SK-N-SH treated with all-trans-retinoic acid at 6 μM for 48 hours (cell line): Measurements from ENCODE around the gene ASB3.

Experiments used
- ARNTL ChIP-seq: fragments of 450-650 bp; formaldehyde crosslinking; IDR thresholded peaks from 2 replicates; pipeline ENCODE4 v1.5.0; 2020; ENCODE audit warnings: low read depth, mild to moderate bottlenecking, moderate library complexity, borderline replicate concordance
- BACH2 ChIP-seq: fragments of 250-450 bp; sonication (Bioruptor Pico); IDR thresholded peaks from 2 replicates; pipeline ENCODE4 v1.9.0; 2021; ENCODE audit warnings: mild to moderate bottlenecking, borderline replicate concordance
- ZNF70 ChIP-seq: fragments of 450-650 bp; formaldehyde crosslinking; IDR thresholded peaks from 2 replicates; pipeline ENCODE4 v1.5.0; 2020; ENCODE audit warnings: mild to moderate bottlenecking, moderate library complexity
- TF ChIP-seq, protein P1 (sequence below): fragments of 250-450 bp; sonication (Bioruptor Pico); IDR thresholded peaks from 2 replicates; pipeline ENCODE4 v1.5.1; 2020; ENCODE audit warnings: low read depth, mild to moderate bottlenecking, moderate library complexity
- TF ChIP-seq, protein P2 (sequence below): fragments of 250-450 bp; sonication (Bioruptor Pico); IDR thresholded peaks from 2 replicates; pipeline ENCODE4 v1.8.0; 2021; ENCODE audit warnings: low read depth, mild to moderate bottlenecking, moderate library complexity, borderline replicate concordance

DNA sequence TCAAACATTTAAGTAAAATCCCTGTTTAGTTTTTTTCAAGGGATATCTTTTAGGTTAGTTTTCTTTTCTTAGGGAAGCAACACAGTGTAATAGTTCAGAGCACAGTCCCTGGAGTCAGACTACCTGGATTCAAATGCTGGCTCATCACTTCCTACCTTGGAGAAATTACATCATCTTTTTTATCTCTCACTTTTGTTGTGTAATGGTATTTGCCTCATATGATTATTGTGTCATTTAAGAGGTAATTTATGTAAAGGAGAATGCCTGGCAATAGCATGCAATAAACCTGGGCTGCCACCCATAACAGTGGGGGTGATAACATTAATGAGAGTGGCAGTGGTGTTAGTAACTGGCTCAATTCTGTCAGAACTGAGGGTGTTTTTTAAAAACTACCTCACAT, 26.4 kb upstream of the ASB3 start:
- no peak for TF ChIP-seq ZNF70 (CRISPR knock-in tag)
- no peak for TF ChIP-seq ARNTL
- TF ChIP-seq, protein P1, sequence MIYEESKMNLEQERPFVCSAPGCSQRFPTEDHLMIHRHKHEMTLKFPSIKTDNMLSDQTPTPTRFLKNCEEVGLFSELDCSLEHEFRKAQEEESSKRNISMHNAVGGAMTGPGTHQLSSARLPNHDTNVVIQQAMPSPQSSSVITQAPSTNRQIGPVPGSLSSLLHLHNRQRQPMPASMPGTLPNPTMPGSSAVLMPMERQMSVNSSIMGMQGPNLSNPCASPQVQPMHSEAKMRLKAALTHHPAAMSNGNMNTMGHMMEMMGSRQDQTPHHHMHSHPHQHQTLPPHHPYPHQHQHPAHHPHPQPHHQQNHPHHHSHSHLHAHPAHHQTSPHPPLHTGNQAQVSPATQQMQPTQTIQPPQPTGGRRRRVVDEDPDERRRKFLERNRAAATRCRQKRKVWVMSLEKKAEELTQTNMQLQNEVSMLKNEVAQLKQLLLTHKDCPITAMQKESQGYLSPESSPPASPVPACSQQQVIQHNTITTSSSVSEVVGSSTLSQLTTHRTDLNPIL (CRISPR knock-in tag), result no peak
- TF ChIP-seq, protein P2, sequence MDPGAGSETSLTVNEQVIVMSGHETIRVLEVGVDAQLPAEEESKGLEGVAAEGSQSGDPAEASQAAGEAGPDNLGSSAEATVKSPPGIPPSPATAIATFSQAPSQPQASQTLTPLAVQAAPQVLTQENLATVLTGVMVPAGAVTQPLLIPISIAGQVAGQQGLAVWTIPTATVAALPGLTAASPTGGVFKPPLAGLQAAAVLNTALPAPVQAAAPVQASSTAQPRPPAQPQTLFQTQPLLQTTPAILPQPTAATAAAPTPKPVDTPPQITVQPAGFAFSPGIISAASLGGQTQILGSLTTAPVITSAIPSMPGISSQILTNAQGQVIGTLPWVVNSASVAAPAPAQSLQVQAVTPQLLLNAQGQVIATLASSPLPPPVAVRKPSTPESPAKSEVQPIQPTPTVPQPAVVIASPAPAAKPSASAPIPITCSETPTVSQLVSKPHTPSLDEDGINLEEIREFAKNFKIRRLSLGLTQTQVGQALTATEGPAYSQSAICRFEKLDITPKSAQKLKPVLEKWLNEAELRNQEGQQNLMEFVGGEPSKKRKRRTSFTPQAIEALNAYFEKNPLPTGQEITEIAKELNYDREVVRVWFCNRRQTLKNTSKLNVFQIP (CRISPR knock-in tag), result no peak
- no peak for TF ChIP-seq BACH2 (CRISPR knock-in tag)
